Osteoblast (primary cell): ENCODE data around the gene PPP2R5B. TPM values are rescaled to one million over a fixed set of nuclear protein-coding genes. Genes with fewer than 3 reads are reported as not detected.

Experiments
- DNase-seq: peaks from one replicate; pipeline ENCODE4 v3.0.0; 2011; ENCODE audit warnings: low spot score, mixed read lengths; ENCODE audit not compliant: insufficient read length; ENCODE audit errors: missing footprints
- H2AFZ ChIP-seq: 2 replicates; pipeline ENCODE4 v1.6.0; 2011; ENCODE audit warnings: mild to moderate bottlenecking, low read length
- H3K27ac ChIP-seq: 2 replicates; pipeline ENCODE4 v1.5.1; 2011; ENCODE audit warnings: mild to moderate bottlenecking, low read depth, low read length, moderate library complexity
- H3K27me3 ChIP-seq: 2 replicates; pipeline ENCODE4 v1.6.0; 2012; ENCODE audit warnings: mild to moderate bottlenecking, control low read depth, inconsistent platforms, low read length, moderate library complexity; ENCODE audit not compliant: insufficient read depth
- H3K36me3 ChIP-seq: 2 replicates; pipeline ENCODE4 v1.5.1; 2011; ENCODE audit warnings: mild to moderate bottlenecking, low read length, control low read depth, moderate library complexity; ENCODE audit not compliant: insufficient read depth
- H3K4me1 ChIP-seq: 2 replicates; pipeline ENCODE4 v1.5.1; 2011; ENCODE audit warnings: mild to moderate bottlenecking, low read length, control low read depth, moderate library complexity; ENCODE audit not compliant: insufficient read depth
- H3K4me2 ChIP-seq: 2 replicates; pipeline ENCODE4 v1.6.0; 2011; ENCODE audit warnings: mild to moderate bottlenecking, low read length; ENCODE audit not compliant: insufficient read depth
- H3K4me3 ChIP-seq: fragments of 200-600 bp; sonication (generic); 3 replicates; pipeline ENCODE4 v1.5.1; 2012; ENCODE audit warnings: mild to moderate bottlenecking, low read length, inconsistent platforms; ENCODE audit not compliant: insufficient read depth
- H3K79me2 ChIP-seq: 2 replicates; pipeline ENCODE4 v1.6.0; 2012; ENCODE audit warnings: mild to moderate bottlenecking, low read length, control low read depth, inconsistent platforms; ENCODE audit not compliant: insufficient read depth
- H3K9me3 ChIP-seq: 2 replicates; pipeline ENCODE4 v1.5.1; 2011; ENCODE audit warnings: low read depth, low read length, control low read depth
- H4K20me1 ChIP-seq: 2 replicates; pipeline ENCODE4 v1.6.0; 2012; ENCODE audit warnings: mild to moderate bottlenecking, low read length, control low read depth; ENCODE audit not compliant: insufficient read depth
- CTCF ChIP-seq: IDR thresholded peaks from 2 replicates; pipeline ENCODE4 v1.5.1; 2011; ENCODE audit warnings: mild to moderate bottlenecking, low read depth, low read length, moderate library complexity; ENCODE audit errors: extremely low read depth
- total RNA-seq: library from RNA; depleted of rRNA; stranded (reverse); fragments of >200 nt; gene quantifications from 2 replicates; pipeline ENCODE4 v1.2.3, GENCODE V29; 2012

The PPP2R5B gene
- total RNA-seq, result 6.2 and 6.8 TPM in 2 replicates

GRCh38 chr11:64923944-64924909 is at the start of gene PPP2R5B:
PPP2R5B (plus strand) TSS chr11:64924689; CDS start chr11:64925735, 1,046 bp downstream.
- H3K9me3 ChIP-seq, result no peaks in the 10 kb centered on the region
- H3K4me1 ChIP-seq, result peaks cover 9% of the 10 kb centered on the region
- no peak for TF ChIP-seq CTCF
- no peaks in the 10 kb centered on the region for H4K20me1 ChIP-seq
- peak within 1 kb of the TSS; percentile 97 for H3K4me3 ChIP-seq
- peaks cover 20% of the 10 kb centered on the region for H3K79me2 ChIP-seq
- peaks cover 9% of the 10 kb centered on the region for H3K36me3 ChIP-seq
- peak; percentile 100 for DNase-seq
- H2AFZ ChIP-seq, result peak within 1 kb of the TSS; percentile 99
- peak within 1 kb of the TSS; percentile 79 for H3K27ac ChIP-seq
- H3K27me3 ChIP-seq, result no peaks in the 10 kb centered on the region
- peak within 1 kb of the TSS; percentile 96 for H3K4me2 ChIP-seq

DNA sequence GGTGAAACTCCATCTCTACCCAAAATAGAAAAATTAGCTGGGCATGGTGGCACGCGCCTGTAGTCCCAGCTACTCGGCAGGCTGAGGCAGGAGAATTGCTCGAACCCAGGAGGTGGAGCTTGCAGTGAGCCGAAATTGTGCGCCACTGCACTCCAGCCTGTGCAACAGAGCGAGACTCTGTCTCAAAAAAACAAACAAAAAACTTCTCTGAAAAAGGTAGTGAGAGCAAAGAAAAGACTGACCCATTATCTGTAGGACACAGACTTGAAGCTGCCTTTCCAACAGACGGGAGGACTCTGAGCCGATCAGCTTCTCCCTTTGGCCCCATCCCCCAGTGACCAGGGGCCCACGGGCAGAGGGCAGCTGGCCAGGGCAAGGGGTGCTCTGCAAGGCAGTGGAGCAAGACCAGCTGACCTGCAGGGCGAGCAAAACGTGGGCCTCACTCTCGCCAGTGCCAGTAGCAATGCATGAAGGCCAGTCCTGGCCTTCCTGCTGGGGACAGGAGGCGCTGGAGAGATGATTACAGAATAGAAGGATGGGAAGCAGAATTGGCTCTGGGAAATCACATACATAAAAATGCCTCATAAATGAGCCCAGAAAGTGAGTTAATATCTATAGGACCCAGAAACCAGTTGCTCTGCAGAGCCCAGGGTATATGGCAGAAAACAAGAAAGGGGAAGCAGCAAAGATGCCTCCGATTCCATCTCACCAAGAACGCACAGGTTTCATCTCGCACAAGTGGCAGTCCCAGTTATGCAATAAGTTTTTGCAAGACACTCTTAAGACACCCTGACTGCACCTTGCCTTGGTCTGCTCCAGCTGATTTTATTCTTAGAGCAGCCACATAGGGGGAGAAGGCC is 48.9 kb upstream of the PPP2R5B start:
- Histone ChIP-seq H4K20me1 (peaks cover 61% of the 10 kb centered on the region), H3K4me3 (peak overlapping the region; percentile 90), H3K4me2 (peak overlapping the region; percentile 94), H3K9me3 (no peaks in the 10 kb centered on the region), H2AFZ (no peak overlapping the region), H3K4me1 (peaks cover 40% of the 10 kb centered on the region), H3K79me2 (peaks cover 71% of the 10 kb centered on the region), H3K27me3 (no peaks in the 10 kb centered on the region), H3K27ac (peak overlapping the region; percentile 83), H3K36me3 (peaks cover 31% of the 10 kb centered on the region)
- TF ChIP-seq CTCF, result peak; percentile 12
- DNase-seq, result no peak

DNA sequence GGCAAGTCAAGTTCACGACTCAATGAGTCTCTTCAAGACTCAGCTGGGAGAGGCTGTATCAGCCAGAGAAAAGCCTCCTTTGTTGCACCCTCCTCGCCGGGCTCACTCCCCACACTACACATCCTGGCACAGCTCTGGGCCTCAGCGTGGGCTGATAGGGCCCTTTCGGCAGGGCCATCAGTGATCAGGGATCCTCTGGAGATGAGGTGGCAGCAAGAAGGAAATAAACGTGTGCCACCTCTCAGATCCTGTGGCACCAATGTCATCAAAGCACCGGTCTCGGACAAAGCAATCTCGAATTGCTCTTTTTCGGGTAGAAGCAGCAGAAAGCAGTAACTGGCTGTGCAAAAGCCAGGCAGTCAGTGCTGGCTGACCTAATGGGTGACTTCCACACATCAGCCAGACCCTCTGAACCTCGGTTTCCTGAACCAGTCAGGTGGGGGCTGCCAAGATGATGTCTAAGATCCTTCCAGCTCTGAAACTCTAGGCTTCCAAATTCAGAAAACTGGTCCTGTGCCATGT is 48.2 kb upstream of the PPP2R5B start:
- Histone ChIP-seq H3K36me3 (peaks cover 27% of the 10 kb centered on the region), H4K20me1 (peaks cover 54% of the 10 kb centered on the region)
- DNase-seq, result no peak

More for the DNA sequence above, 48.2 kb upstream of the PPP2R5B start:
- Histone ChIP-seq H2AFZ (no peak overlapping the region), H3K4me3 (peak overlapping the region; percentile 90), H3K27me3 (no peaks in the 10 kb centered on the region), H3K9me3 (no peaks in the 10 kb centered on the region), H3K79me2 (peaks cover 64% of the 10 kb centered on the region), H3K4me2 (peak overlapping the region; percentile 94), H3K4me1 (peaks cover 37% of the 10 kb centered on the region), H3K27ac (peak overlapping the region; percentile 83)
- TF ChIP-seq CTCF, result no peak
